Fibroblast of the aortic adventitia (primary cell): Measurements from ENCODE around the gene CALY. TPM values are rescaled to one million over a fixed set of nuclear protein-coding genes. Genes with fewer than 3 reads are reported as not detected.

Experiments
- DNase-seq: peaks from one replicate; pipeline ENCODE4 v3.0.0-alpha.2; 2010; ENCODE audit warnings: low read depth
- H3K4me3 ChIP-seq: 2 replicates; pipeline ENCODE4 v1.5.1; 2011; ENCODE audit warnings: low read depth, mild to moderate bottlenecking, control low read depth, low read length, moderate library complexity
- total RNA-seq: library from RNA; depleted of rRNA; stranded (reverse); fragments of >200 nt; gene quantifications from 2 replicates; pipeline ENCODE4 v1.2.3, GENCODE V29; 2012; ENCODE audit warnings: low replicate concordance
- TF ChIP-seq, protein P1 (sequence below): IDR thresholded peaks from 2 replicates; pipeline ENCODE4 v1.5.1; 2011; ENCODE audit warnings: mild to moderate bottlenecking, low read length, control low read depth, inconsistent platforms; ENCODE audit not compliant: insufficient read depth

Gene CALY
- total RNA-seq, 1 donor: not detected

DNA sequence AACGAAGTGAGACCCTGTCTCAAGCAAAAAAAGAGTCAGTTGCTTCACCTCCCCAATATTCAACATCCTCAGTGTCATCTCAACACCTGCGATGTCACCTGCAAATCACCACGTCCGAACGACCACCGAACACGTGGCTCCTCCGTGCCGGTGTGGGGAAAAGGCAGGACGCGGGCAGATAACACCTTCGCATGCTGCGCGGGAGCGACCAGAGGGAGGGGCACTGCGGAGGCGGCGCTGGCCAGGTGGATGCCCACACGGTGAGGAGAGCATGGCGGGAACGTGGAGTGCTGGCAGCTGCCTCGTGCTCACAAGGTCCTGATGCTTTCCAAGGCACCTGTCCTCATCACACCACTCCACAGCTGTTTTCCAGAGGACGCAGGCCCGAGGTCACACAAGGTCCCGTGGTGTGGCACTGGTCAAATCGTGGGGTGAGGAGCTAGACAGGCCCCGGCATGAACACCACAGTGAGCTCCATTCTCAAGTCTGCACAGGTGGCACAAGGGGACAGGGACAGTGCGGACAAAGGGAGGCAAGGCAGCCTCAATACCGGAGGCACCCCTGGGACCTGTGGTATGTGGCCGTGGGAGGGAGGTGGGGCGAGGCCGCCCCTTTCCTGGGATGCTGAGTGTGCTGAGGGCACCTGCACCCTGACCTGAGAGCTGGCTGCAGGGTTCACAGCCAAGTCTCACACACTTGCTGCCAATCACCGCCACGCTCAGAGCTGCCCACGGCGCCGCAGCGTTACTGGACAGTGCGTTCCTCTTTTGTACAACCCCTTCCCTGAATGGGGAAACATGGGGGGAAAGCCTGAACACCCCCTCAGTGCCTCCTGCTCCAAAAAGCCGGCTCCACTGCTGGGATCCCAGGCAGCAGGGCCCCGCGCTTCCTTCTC is 41.0 kb downstream of the CALY start:
- no peak for DNase-seq
- TF ChIP-seq, protein P1, sequence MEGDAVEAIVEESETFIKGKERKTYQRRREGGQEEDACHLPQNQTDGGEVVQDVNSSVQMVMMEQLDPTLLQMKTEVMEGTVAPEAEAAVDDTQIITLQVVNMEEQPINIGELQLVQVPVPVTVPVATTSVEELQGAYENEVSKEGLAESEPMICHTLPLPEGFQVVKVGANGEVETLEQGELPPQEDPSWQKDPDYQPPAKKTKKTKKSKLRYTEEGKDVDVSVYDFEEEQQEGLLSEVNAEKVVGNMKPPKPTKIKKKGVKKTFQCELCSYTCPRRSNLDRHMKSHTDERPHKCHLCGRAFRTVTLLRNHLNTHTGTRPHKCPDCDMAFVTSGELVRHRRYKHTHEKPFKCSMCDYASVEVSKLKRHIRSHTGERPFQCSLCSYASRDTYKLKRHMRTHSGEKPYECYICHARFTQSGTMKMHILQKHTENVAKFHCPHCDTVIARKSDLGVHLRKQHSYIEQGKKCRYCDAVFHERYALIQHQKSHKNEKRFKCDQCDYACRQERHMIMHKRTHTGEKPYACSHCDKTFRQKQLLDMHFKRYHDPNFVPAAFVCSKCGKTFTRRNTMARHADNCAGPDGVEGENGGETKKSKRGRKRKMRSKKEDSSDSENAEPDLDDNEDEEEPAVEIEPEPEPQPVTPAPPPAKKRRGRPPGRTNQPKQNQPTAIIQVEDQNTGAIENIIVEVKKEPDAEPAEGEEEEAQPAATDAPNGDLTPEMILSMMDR: no peak
- no peak overlapping the region for H3K4me3 ChIP-seq

DNA sequence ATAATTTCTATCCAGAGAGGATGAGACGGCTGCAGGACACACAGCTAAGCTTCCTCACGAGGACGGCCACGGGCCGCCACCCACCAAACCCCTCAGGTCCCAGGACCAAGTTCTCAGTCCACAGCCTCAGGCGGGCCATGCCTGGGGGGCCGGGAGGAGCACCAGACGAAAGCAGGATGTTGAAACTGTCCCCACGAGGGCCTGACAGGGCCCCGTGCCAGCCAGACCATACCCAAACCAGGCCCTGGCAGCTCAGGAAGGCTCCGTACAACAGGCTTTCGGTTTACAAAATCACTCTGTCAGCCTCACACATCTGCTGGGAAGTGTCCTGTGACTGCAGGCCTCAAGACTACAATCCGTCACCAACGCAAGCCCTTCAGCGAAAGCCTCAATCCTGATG is 42.5 kb downstream of the CALY start:
- H3K4me3 ChIP-seq: no peak overlapping the region
- no peak for DNase-seq
- TF ChIP-seq, protein P1: no peak

DNA sequence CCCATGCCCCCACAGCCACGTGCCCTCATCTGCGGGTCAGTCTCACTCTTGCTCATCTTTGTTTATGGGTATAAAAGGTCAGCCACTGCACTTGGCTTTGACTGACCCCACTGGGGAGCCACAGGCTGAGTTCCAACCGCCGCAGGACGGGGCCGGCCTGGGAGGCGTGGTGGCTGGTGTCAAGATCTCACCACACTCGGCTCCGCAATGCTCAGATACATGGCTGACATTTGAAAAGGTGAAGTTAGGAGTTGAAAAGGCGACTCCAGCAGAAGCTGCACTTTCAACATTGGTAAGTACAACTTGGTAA is 42.9 kb downstream of the CALY start:
- TF ChIP-seq, protein P1: no peak
- no peak overlapping the region for H3K4me3 ChIP-seq
- no peak for DNase-seq

DNA sequence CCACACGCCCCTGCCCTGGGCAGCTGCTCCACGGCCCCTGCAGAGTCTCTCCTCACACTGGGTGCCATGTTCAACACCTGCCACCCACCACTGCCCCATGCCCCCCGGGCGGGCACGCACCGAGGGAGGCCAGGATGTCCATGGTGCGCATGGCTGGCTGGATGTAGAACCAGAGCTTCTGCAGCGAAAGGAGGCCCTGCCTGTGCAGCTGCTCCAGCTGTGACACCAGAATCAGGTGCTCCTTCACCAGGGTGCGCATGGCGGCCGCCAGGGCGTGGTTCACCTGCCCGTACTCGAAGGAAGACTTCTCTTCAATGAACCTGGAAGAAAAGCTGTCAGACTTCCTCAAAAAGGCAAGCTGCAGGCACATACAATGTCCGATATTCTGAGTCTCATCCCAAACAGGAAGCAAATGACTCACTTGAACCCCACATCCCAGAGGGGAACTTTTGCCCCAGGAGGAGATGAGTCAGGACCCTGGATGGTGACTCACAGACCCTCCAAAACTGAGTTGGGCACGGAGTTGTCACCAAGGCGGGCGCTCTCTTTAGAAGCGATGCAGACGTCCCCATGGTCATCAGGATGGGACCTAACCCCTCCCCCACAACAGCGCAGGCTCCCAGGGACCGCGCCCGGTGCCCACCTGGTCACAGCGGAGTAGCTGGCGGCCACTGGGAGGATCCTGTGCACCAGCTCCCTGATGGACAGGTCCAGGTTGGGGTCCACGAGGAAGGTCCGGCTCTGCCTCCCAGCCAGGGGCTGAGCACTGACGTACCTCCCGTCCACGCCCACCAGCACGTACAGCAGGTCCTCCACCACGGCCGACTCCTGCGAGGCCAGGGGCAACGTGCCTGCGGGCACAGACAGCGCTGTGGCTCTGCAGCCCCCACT is 43.5 kb downstream of the CALY start:
- peak; percentile 42 for DNase-seq
- TF ChIP-seq, protein P1: no peak
- no peak overlapping the region for H3K4me3 ChIP-seq

DNA sequence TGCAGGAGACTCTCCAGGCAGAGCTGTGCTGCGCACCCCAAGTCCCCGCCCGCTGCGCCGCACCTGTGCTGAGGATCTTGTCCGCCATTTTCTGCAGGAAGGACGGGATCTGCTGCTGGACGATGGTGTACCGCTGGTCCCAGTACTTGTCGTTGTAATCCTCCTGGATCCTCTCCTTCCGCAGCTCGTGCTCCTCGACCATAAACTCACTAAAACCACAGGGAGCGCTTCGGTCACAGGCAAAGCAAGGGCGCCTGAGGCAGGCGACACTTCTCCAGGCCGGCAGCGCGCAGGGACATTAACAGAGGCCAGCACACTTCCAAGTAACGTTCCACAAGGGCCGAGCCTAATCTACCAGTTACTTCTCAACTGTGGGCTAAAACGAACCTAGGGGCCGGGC is 46.9 kb downstream of the CALY start:
- no peak overlapping the region for H3K4me3 ChIP-seq
- TF ChIP-seq, protein P1: no peak
- DNase-seq: no peak

DNA sequence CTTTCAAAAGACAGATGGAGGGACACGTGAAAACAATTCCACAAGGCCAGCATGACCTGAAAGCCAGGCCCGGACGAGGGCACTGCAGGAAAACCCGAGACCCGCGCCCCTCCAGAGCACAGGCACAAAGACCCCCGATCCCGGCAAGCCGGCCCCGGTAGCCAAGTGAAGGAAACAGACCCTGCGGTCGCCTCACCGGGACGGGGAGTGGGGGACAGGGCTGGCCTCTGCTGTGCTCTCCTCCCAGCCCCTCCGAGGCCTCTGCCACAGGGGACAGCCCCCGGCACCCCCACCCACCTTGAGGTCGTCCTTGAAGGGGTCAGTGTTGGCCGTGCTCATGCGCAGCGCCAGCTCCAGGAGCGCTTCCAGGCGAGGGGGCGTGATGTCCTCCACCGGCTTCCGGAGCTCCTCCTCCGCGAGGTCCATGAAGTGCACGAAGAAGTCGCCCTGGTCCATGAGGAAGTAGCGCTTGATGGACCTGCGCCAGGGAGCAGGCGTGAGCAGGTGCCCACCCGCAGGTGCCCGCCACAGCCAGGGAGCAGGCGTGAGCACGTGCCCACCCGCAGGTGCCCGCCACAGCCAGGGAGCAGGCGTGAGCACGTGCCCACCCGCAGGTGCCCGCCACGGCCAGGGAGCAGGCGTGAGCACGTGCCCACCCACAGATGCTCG is 48.7 kb downstream of the CALY start:
- no peak for DNase-seq
- H3K4me3 ChIP-seq: no peak overlapping the region
- TF ChIP-seq, protein P1: no peak
